CD4-positive, alpha-beta memory T cell (primary cell): Measurements from ENCODE around the gene SLC10A7. TPM values are rescaled to one million over a fixed set of nuclear protein-coding genes. Genes with fewer than 3 reads are reported as not detected.
A peak's percentile ranks its signal among the peaks of the same experiment; 100 is the strongest.

Experiments
- CTCF ChIA-PET: fragments of 350-600 bp; sonication (Branson Sonifier 250); formaldehyde crosslinking; loops from one replicate; lab custom pipeline; 2021; ENCODE audit warnings: inconsistent platforms; ENCODE audit not compliant: partially characterized antibody; lab: Charles Lee
- POLR2A ChIA-PET: fragments of 350-600 bp; sonication (Branson Sonifier 250); formaldehyde crosslinking; loops from one replicate; lab custom pipeline; 2021; ENCODE audit not compliant: partially characterized antibody; lab: Charles Lee
- DNase-seq, 5 donors: peaks; one replicate each; pipeline versions ENCODE4 v3.0.0 to v3.0.0-alpha.2; 2020 to 2022; ENCODE audit warnings: mixed read lengths in 1 of 5
- H3K27ac ChIP-seq: one replicate; pipeline ENCODE4 v1.7.0; 2013; ENCODE audit warnings: low read depth, low read length
- H3K27me3 ChIP-seq: 2 replicates; pipeline ENCODE4 v1.7.0; 2013; ENCODE audit warnings: mild to moderate bottlenecking, low read length, moderate library complexity; ENCODE audit not compliant: insufficient read depth
- H3K36me3 ChIP-seq: 2 replicates; pipeline ENCODE4 v1.7.0; 2013; ENCODE audit warnings: mild to moderate bottlenecking, low read length, moderate library complexity; ENCODE audit not compliant: insufficient read depth
- H3K4me1 ChIP-seq: 2 replicates; pipeline ENCODE4 v1.7.0; 2013; ENCODE audit warnings: mild to moderate bottlenecking, low read length, moderate library complexity; ENCODE audit not compliant: insufficient read depth
- H3K4me3 ChIP-seq, 2 donors: one replicate each; pipeline ENCODE4 v1.7.0; 2013; ENCODE audit warnings: low read length in 2 of 2, mild to moderate bottlenecking in 1 of 2
- H3K9me3 ChIP-seq, 2 donors: one replicate each; pipeline ENCODE4 v1.7.0; 2013; ENCODE audit warnings: low read length in 2 of 2, control low read depth in 1 of 2; ENCODE audit not compliant: control insufficient read depth in 1 of 2
- H3K27ac Mint-ChIP-seq, 7 donors: one replicate each; pipeline ENCODE4 v1.8.0; 2020 to 2021; ENCODE audit warnings: mixed read lengths in 7 of 7, mild to moderate bottlenecking in 6 of 7, inconsistent platforms in 3 of 7, moderate library complexity in 3 of 7
- H3K27me3 Mint-ChIP-seq, 2 donors: one replicate each; pipeline ENCODE4 v1.8.0; 2020 to 2021; ENCODE audit warnings: mixed read lengths in 2 of 2
- H3K36me3 Mint-ChIP-seq, 2 donors: one replicate each; pipeline ENCODE4 v1.8.0; 2020 to 2021; ENCODE audit warnings: mixed read lengths in 2 of 2, inconsistent platforms in 1 of 2, mild to moderate bottlenecking in 1 of 2
- H3K4me1 Mint-ChIP-seq, 4 donors: one replicate each; pipeline ENCODE4 v1.8.0; 2020 to 2021; ENCODE audit warnings: mixed read lengths in 4 of 4, mild to moderate bottlenecking in 1 of 4
- H3K4me3 Mint-ChIP-seq, 8 donors: one replicate each; pipeline ENCODE4 v1.8.0; 2020 to 2021; ENCODE audit warnings: mixed read lengths in 8 of 8, mild to moderate bottlenecking in 7 of 8, moderate library complexity in 6 of 8, inconsistent platforms in 3 of 8
- H3K9me3 Mint-ChIP-seq, 8 donors: one replicate each; pipeline ENCODE4 v1.8.0; 2020 to 2021; ENCODE audit warnings: mixed read lengths in 8 of 8, mild to moderate bottlenecking in 5 of 8, inconsistent platforms in 3 of 8, moderate library complexity in 1 of 8
- intact Hi-C: fragments of 100-400 bp; cut with micrococcal nuclease; formaldehyde crosslinking; loops from one replicate; pipeline ENCODE4 v1.15.1; 2023
- polyA plus RNA-seq, 2 donors: library from polyadenylated mRNA; unstranded; fragments of 300-500 nt; fragmentation: Illumina TruSeq; gene quantifications; one replicate each; pipeline ENCODE4 v1.2.3, GENCODE V29; 2021
- total RNA-seq, 2 experiments: library from RNA; stranded (reverse); gene quantifications; one replicate each; pipeline ENCODE4 v1.2.3, GENCODE V29; 2021

The SLC10A7 gene
- total and polyA plus RNA-seq, 4 experiments from 2014 or later, result 9.0 to 17.7 (median 10.1) TPM

GRCh38 chr4:146465628-146466027, 56.1 kb downstream of the SLC10A7 start:
- H3K9me3 ChIP-seq, result no peaks in the 10 kb centered on the region
- Mint-ChIP-seq H3K4me1 (peaks cover 3 to 7% (median 4%) of the 10 kb centered on the region in 4 donors), H3K9me3 (no peaks in the 10 kb centered on the region), H3K36me3 (peaks cover 4 to 15% of the 10 kb centered on the region in 2 donors), H3K27ac (peak overlapping the region in 1 of 7 donors; percentile 42), H3K4me3 (no peak overlapping the region), H3K27me3 (no peaks in the 10 kb centered on the region)
- H3K36me3 ChIP-seq, result no peaks in the 10 kb centered on the region
- DNase-seq, result no peak
- H3K4me1 ChIP-seq, result no peaks in the 10 kb centered on the region
- H3K27ac ChIP-seq, result no peak overlapping the region
- ChIA-PET CTCF (no interaction called here), POLR2A (no interaction called here)
- H3K27me3 ChIP-seq, result no peaks in the 10 kb centered on the region
- no peak overlapping the region for H3K4me3 ChIP-seq
- intact Hi-C loops, result no loop called here

- no peak for DNase-seq
- no peak overlapping the region for H3K4me3 ChIP-seq
- intact Hi-C loops, result no loop called here
- no peaks in the 10 kb centered on the region for H3K36me3 ChIP-seq
- H3K9me3 ChIP-seq, result no peaks in the 10 kb centered on the region
- H3K4me1 ChIP-seq, result peaks cover 11% of the 10 kb centered on the region
- ChIA-PET POLR2A (no interaction called here), CTCF (interaction anchor here (1.5 kb wide), 1 partner anchor 10 kb away, joined by 4 read pairs; no protein-coding TSS in a partner anchor)
- Mint-ChIP-seq H3K4me3 (no peak overlapping the region), H3K27me3 (no peaks in the 10 kb centered on the region), H3K36me3 (peaks cover 0 to 9% of the 10 kb centered on the region in 2 donors), H3K4me1 (peaks cover 14 to 27% (median 20%) of the 10 kb centered on the region in 4 donors), H3K9me3 (peaks cover 0 to 3% (median 0%) of the 10 kb centered on the region in 8 donors), H3K27ac (no peak overlapping the region)
- no peaks in the 10 kb centered on the region for H3K27me3 ChIP-seq
- no peak overlapping the region for H3K27ac ChIP-seq
Measured at GRCh38 chr4:146462251-146462650, 59.5 kb downstream of the SLC10A7 start.

GRCh38 chr4:146458594-146458993, 63.1 kb downstream of the SLC10A7 start:
- no peak overlapping the region for H3K4me3 ChIP-seq
- H3K27ac Mint-ChIP-seq, result peak overlapping the region; percentile 84 to 96 (median 89)
- peak overlapping the region; percentile 33 for H3K27ac ChIP-seq
- no peaks in the 10 kb centered on the region for H3K27me3 ChIP-seq
- CTCF ChIA-PET, result no interaction called here
- H3K36me3 Mint-ChIP-seq, result peaks cover 6 to 8% of the 10 kb centered on the region in 2 donors
- POLR2A ChIA-PET, result interaction anchor here (0.6 kb wide), 1 partner anchor 8 kb away, joined by 3 read pairs; no protein-coding TSS in a partner anchor
- H3K4me1 Mint-ChIP-seq, result peaks cover 11 to 29% (median 18%) of the 10 kb centered on the region in 4 donors
- H3K4me3 Mint-ChIP-seq, result peak overlapping the region in 7 of 8 donors; percentile 36 to 77 (median 64)
- H3K27me3 Mint-ChIP-seq, result no peaks in the 10 kb centered on the region
- intact Hi-C loops, result loop anchor here (1.0 kb wide), 1 partner anchor 63 kb away; the partner anchor contains the start of gene SLC10A7
- peaks cover 11% of the 10 kb centered on the region for H3K4me1 ChIP-seq
- H3K9me3 ChIP-seq, result no peaks in the 10 kb centered on the region
- peaks cover 0 to 3% (median 0%) of the 10 kb centered on the region in 8 donors for H3K9me3 Mint-ChIP-seq
- DNase-seq, result peak in 4 of 5 donors; percentile 39 to 55 (median 44)
- H3K36me3 ChIP-seq, result no peaks in the 10 kb centered on the region

GRCh38 chr4:146456681-146457080, 65.1 kb downstream of the SLC10A7 start:
- Histone ChIP-seq H3K4me3 (no peak overlapping the region), H3K27me3 (no peaks in the 10 kb centered on the region), H3K27ac (no peak overlapping the region), H3K4me1 (peaks cover 11% of the 10 kb centered on the region), H3K9me3 (no peaks in the 10 kb centered on the region), H3K36me3 (no peaks in the 10 kb centered on the region)
- ChIA-PET CTCF (no interaction called here), POLR2A (interaction anchor here (1.2 kb wide), 1 partner anchor 10 kb away, joined by 3 read pairs; no protein-coding TSS in a partner anchor)
- Mint-ChIP-seq H3K36me3 (peaks cover 8 to 11% of the 10 kb centered on the region in 2 donors), H3K27ac (no peak overlapping the region), H3K4me3 (no peak overlapping the region), H3K27me3 (no peaks in the 10 kb centered on the region), H3K9me3 (peaks cover 0 to 4% (median 2%) of the 10 kb centered on the region in 8 donors), H3K4me1 (peaks cover 11 to 31% (median 19%) of the 10 kb centered on the region in 4 donors)
- DNase-seq, result no peak
- intact Hi-C loops, result no loop called here

- intact Hi-C loops, result no loop called here
- no peak overlapping the region for H3K4me3 ChIP-seq
- no peaks in the 10 kb centered on the region for H3K36me3 ChIP-seq
- no peaks in the 10 kb centered on the region for H3K9me3 ChIP-seq
- no peak overlapping the region for H3K27ac ChIP-seq
- no peaks in the 10 kb centered on the region for H3K27me3 ChIP-seq
- ChIA-PET POLR2A (no interaction called here), CTCF (no interaction called here)
- H3K9me3 Mint-ChIP-seq, result peaks cover 0 to 12% (median 3%) of the 10 kb centered on the region in 8 donors
- peaks cover 20% of the 10 kb centered on the region for H3K4me1 ChIP-seq
- no peak overlapping the region for H3K27ac Mint-ChIP-seq
- DNase-seq, result no peak
- H3K27me3 Mint-ChIP-seq, result no peaks in the 10 kb centered on the region
- peaks cover 7 to 23% of the 10 kb centered on the region in 2 donors for H3K36me3 Mint-ChIP-seq
- H3K4me3 Mint-ChIP-seq, result no peak overlapping the region
- peaks cover 18 to 49% (median 34%) of the 10 kb centered on the region in 4 donors for H3K4me1 Mint-ChIP-seq
Measured at GRCh38 chr4:146453181-146453807, 68.4 kb downstream of the SLC10A7 start.

- peak overlapping the region in 2 of 7 donors; percentile 1 to 7 for H3K27ac Mint-ChIP-seq
- ChIA-PET POLR2A (no interaction called here), CTCF (no interaction called here)
- no peaks in the 10 kb centered on the region for H3K27me3 Mint-ChIP-seq
- peaks cover 13 to 36% (median 28%) of the 10 kb centered on the region in 4 donors for H3K4me1 Mint-ChIP-seq
- peaks cover 12 to 31% of the 10 kb centered on the region in 2 donors for H3K36me3 Mint-ChIP-seq
- Histone ChIP-seq H3K4me1 (peaks cover 14% of the 10 kb centered on the region), H3K4me3 (no peak overlapping the region), H3K27me3 (no peaks in the 10 kb centered on the region), H3K36me3 (no peaks in the 10 kb centered on the region), H3K9me3 (no peaks in the 10 kb centered on the region), H3K27ac (no peak overlapping the region)
- H3K4me3 Mint-ChIP-seq, result peak overlapping the region in 3 of 8 donors; percentile 9 to 39 (median 27)
- peaks cover 0 to 12% (median 3%) of the 10 kb centered on the region in 8 donors for H3K9me3 Mint-ChIP-seq
- DNase-seq, result no peak
- intact Hi-C loops, result no loop called here
Measured at GRCh38 chr4:146450524-146450923, 71.2 kb downstream of the SLC10A7 start.

- Histone ChIP-seq H3K4me3 (no peak overlapping the region), H3K4me1 (peaks cover 13% of the 10 kb centered on the region), H3K27ac (no peak overlapping the region), H3K27me3 (no peaks in the 10 kb centered on the region), H3K9me3 (no peaks in the 10 kb centered on the region), H3K36me3 (no peaks in the 10 kb centered on the region)
- Mint-ChIP-seq H3K27ac (no peak overlapping the region), H3K4me3 (no peak overlapping the region), H3K4me1 (peaks cover 13 to 30% (median 23%) of the 10 kb centered on the region in 4 donors), H3K27me3 (no peaks in the 10 kb centered on the region), H3K9me3 (peaks cover 0 to 7% (median 3%) of the 10 kb centered on the region in 8 donors), H3K36me3 (peaks cover 14 to 32% of the 10 kb centered on the region in 2 donors)
- intact Hi-C loops, result no loop called here
- ChIA-PET POLR2A (no interaction called here), CTCF (no interaction called here)
- DNase-seq, result no peak
Measured at GRCh38 chr4:146446555-146446954, 75.2 kb downstream of the SLC10A7 start.
